Caco-2 (cell line): ENCODE data around the gene CCL2. TPM values are rescaled to one million over a fixed set of nuclear protein-coding genes. Genes with fewer than 3 reads are reported as not detected.

Experiments
- BruUV-seq: library from RNA; stranded (reverse); fragments of 400-500 nt; replicated peaks from 2 replicates; lab custom pipeline; 2021; lab: Mats Ljungman, UMichigan
- CTCF ChIA-PET: fragments of 300-600 bp; sonication (Branson Sonifier 250); formaldehyde crosslinking; loops from one replicate; lab custom pipeline; 2022; ENCODE audit warnings: antibody characterized with exemption; lab: Charles Lee
- POLR2A ChIA-PET: fragments of 300-600 bp; sonication (Branson Sonifier 250); formaldehyde crosslinking; loops from one replicate; lab custom pipeline; 2022; ENCODE audit warnings: antibody characterized with exemption; lab: Charles Lee
- DNase-seq, 2 experiments: peaks; one replicate each; pipeline versions ENCODE4 v3.0.0 to v3.0.0-alpha.2; 2020 to 2022
- H3K27me3 ChIP-seq: replicated peaks from 2 replicates; pipeline ENCODE4 v1.6.0; 2011; ENCODE audit warnings: low read length; ENCODE audit not compliant: control insufficient read depth, insufficient read depth
- H3K36me3 ChIP-seq: 2 replicates; pipeline ENCODE4 v1.5.1; 2011; ENCODE audit warnings: low read length; ENCODE audit not compliant: control insufficient read depth, insufficient read depth
- H3K4me1 ChIP-seq: fragments of 250-450 bp; sonication (Bioruptor Pico); 2 replicates; pipeline ENCODE4 v1.5.1; 2020; ENCODE audit warnings: mild to moderate bottlenecking
- H3K4me3 ChIP-seq: 2 replicates; pipeline ENCODE4 v1.5.1; 2011; ENCODE audit warnings: low read depth, mild to moderate bottlenecking, control low read depth, low read length
- H3K9me3 ChIP-seq: fragments of 250-450 bp; sonication (Bioruptor Pico); 2 replicates; pipeline ENCODE4 v1.5.1; 2020; ENCODE audit warnings: mild to moderate bottlenecking, moderate library complexity
- H3K27ac Mint-ChIP-seq: one replicate; pipeline ENCODE4 v1.8.0; 2022; ENCODE audit warnings: mixed read lengths; ENCODE audit not compliant: unreplicated experiment
- H3K27me3 Mint-ChIP-seq: one replicate; pipeline ENCODE4 v1.8.0; 2022; ENCODE audit warnings: mixed read lengths; ENCODE audit not compliant: insufficient read depth, unreplicated experiment
- H3K36me3 Mint-ChIP-seq: one replicate; pipeline ENCODE4 v1.8.0; 2022; ENCODE audit warnings: mild to moderate bottlenecking, mixed read lengths; ENCODE audit not compliant: insufficient read depth, unreplicated experiment
- H3K4me1 Mint-ChIP-seq: one replicate; pipeline ENCODE4 v1.8.0; 2022; ENCODE audit warnings: low read depth, mixed read lengths; ENCODE audit not compliant: unreplicated experiment
- H3K4me3 Mint-ChIP-seq: one replicate; pipeline ENCODE4 v1.8.0; 2022; ENCODE audit warnings: mild to moderate bottlenecking, moderate library complexity, mixed read lengths; ENCODE audit not compliant: unreplicated experiment
- H3K9me3 Mint-ChIP-seq: one replicate; pipeline ENCODE4 v1.8.0; 2022; ENCODE audit warnings: mixed read lengths; ENCODE audit not compliant: unreplicated experiment
- intact Hi-C: fragments of 100-400 bp; cut with micrococcal nuclease; formaldehyde crosslinking; loops from one replicate; pipeline ENCODE4 v1.10.0; 2022; ENCODE audit not compliant: unreplicated experiment
- total RNA-seq: library from RNA; stranded (reverse); gene quantifications from 2 replicates; pipeline ENCODE4 v1.2.3, GENCODE V29; 2022
- TF ChIP-seq, protein P1 (sequence below), 2 experiments: fragments of 200-600 bp in 1 of 2; IDR thresholded peaks; 1 replicate in 1 of 2; 2 replicates in 1 of 2; pipeline versions ENCODE4 v1.5.1 to v1.8.0; 2011 to 2022; ENCODE audit warnings: antibody characterized with exemption in 1 of 2, control low read depth in 1 of 2, inconsistent platforms in 1 of 2, low read depth in 1 of 2, low read length in 1 of 2, mild to moderate bottlenecking in 1 of 2, moderate library complexity in 1 of 2; ENCODE audit not compliant: insufficient read depth in 1 of 2, severe bottlenecking in 1 of 2, unreplicated experiment in 1 of 2

Gene CCL2
- total RNA-seq, 1 experiment from 2014 or later = not detected

DNA sequence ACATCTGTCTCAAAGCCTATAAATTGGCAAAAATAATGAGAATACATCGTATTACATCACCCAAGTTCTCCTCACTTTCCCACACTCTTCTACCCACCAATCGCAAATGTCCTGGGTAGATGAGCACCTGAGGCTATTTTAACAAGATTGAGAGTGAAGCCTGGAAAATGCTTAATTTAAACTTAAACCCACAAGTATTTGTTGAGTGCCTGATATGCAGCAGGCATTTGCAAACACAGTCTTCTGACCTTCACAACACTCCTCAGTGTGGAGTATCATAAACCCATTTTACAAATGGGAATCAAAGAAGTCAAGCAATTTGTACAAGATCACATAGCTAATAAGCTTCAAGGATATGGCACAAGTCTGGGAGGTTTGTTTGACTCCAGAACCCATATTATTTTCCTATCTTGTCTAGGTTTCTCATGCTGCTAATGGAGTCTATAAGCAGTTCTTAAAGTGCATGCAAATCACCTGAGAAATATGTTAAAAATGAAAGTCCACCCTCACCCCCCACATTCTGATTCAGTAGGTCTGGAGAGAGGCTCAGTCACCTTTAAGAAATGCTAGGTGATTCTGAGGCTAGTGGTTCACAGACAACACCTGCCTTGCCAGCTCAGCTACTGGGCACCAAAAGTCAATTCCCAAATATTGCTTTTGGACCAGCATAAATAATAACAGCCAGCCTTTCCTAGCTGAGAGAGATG, 34.9 kb upstream of the CCL2 start:
- no peaks in the 10 kb centered on the region for H3K27me3 ChIP-seq
- H3K4me3 Mint-ChIP-seq = no peak overlapping the region
- no peaks in the 10 kb centered on the region for H3K36me3 ChIP-seq
- H3K4me3 ChIP-seq = no peak overlapping the region
- H3K9me3 Mint-ChIP-seq = no peaks in the 10 kb centered on the region
- no TSS peak for BruUV-seq
- intact Hi-C loops = no loop called here
- H3K27me3 Mint-ChIP-seq = peaks cover 8% of the 10 kb centered on the region
- ChIA-PET POLR2A (no interaction called here), CTCF (no interaction called here)
- no peaks in the 10 kb centered on the region for H3K4me1 Mint-ChIP-seq
- no peak overlapping the region for H3K27ac Mint-ChIP-seq
- TF ChIP-seq, protein P1, sequence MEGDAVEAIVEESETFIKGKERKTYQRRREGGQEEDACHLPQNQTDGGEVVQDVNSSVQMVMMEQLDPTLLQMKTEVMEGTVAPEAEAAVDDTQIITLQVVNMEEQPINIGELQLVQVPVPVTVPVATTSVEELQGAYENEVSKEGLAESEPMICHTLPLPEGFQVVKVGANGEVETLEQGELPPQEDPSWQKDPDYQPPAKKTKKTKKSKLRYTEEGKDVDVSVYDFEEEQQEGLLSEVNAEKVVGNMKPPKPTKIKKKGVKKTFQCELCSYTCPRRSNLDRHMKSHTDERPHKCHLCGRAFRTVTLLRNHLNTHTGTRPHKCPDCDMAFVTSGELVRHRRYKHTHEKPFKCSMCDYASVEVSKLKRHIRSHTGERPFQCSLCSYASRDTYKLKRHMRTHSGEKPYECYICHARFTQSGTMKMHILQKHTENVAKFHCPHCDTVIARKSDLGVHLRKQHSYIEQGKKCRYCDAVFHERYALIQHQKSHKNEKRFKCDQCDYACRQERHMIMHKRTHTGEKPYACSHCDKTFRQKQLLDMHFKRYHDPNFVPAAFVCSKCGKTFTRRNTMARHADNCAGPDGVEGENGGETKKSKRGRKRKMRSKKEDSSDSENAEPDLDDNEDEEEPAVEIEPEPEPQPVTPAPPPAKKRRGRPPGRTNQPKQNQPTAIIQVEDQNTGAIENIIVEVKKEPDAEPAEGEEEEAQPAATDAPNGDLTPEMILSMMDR (IDR thresholded peaks at IDR 0.05; ENCODE audit: insufficient read depth in 1 of 2, low read depth in 1 of 2, low read length in 1 of 2, severe bottlenecking in 1 of 2, unreplicated experiment in 1 of 2) = no peak
- no peaks in the 10 kb centered on the region for H3K36me3 Mint-ChIP-seq
- no peaks in the 10 kb centered on the region for H3K4me1 ChIP-seq
- no peak for DNase-seq
- no peaks in the 10 kb centered on the region for H3K9me3 ChIP-seq

- Histone ChIP-seq H3K36me3 (no peaks in the 10 kb centered on the region), H3K9me3 (no peaks in the 10 kb centered on the region), H3K4me3 (no peak overlapping the region), H3K4me1 (no peaks in the 10 kb centered on the region), H3K27me3 (no peaks in the 10 kb centered on the region)
- intact Hi-C loops = no loop called here
- Mint-ChIP-seq H3K36me3 (no peaks in the 10 kb centered on the region), H3K4me3 (no peak overlapping the region), H3K9me3 (no peaks in the 10 kb centered on the region), H3K27ac (no peak overlapping the region), H3K4me1 (no peaks in the 10 kb centered on the region), H3K27me3 (peaks cover 8% of the 10 kb centered on the region)
- BruUV-seq = no TSS peak
- CTCF ChIA-PET = interaction anchor here (0.9 kb wide), 1 partner anchor 19 kb away, joined by 3 read pairs; no protein-coding TSS in a partner anchor
- no peak for DNase-seq
- POLR2A ChIA-PET = no interaction called here
- TF ChIP-seq, protein P1 (IDR thresholded peaks at IDR 0.05; ENCODE audit: insufficient read depth in 1 of 2, low read depth in 1 of 2, low read length in 1 of 2, severe bottlenecking in 1 of 2, unreplicated experiment in 1 of 2) = no peak
Measured at GRCh38 chr17:34220752-34221395, 34.2 kb upstream of the CCL2 start.

GRCh38 chr17:34221411-34221810, 33.7 kb upstream of the CCL2 start:
- H3K4me3 ChIP-seq = no peak overlapping the region
- no TSS peak for BruUV-seq
- Mint-ChIP-seq H3K27ac (no peak overlapping the region), H3K27me3 (peaks cover 8% of the 10 kb centered on the region), H3K4me1 (no peaks in the 10 kb centered on the region), H3K9me3 (no peaks in the 10 kb centered on the region), H3K4me3 (no peak overlapping the region), H3K36me3 (no peaks in the 10 kb centered on the region)
- intact Hi-C loops = no loop called here
- H3K36me3 ChIP-seq = no peaks in the 10 kb centered on the region
- H3K4me1 ChIP-seq = no peaks in the 10 kb centered on the region
- POLR2A ChIA-PET = no interaction called here
- CTCF ChIA-PET = interaction anchor here (0.7 to 0.9 kb wide), 2 partner anchors 20 to 140 kb away, joined by 3 read pairs; no protein-coding TSS in a partner anchor
- TF ChIP-seq, protein P1 (IDR thresholded peaks at IDR 0.05; ENCODE audit: insufficient read depth in 1 of 2, low read depth in 1 of 2, low read length in 1 of 2, severe bottlenecking in 1 of 2, unreplicated experiment in 1 of 2) = no peak
- DNase-seq = no peak
- H3K9me3 ChIP-seq = no peaks in the 10 kb centered on the region
- no peaks in the 10 kb centered on the region for H3K27me3 ChIP-seq
